NOMO-1 treated with dmso at 0.1 percent for 144 hours (cell line): ENCODE results near the gene DDIAS.
"Not testable (repeated sequence)": the region's sequence is repeated elsewhere in the genome, so short reads cannot be mapped to it uniquely, and the experiment has no call there.

Experiments
- DNase-seq: peaks from one replicate; lab custom pipeline; 2025; ENCODE audit not compliant: unreplicated experiment; lab: John Stamatoyannopoulos, UW

DDIAS gene

GRCh38 chr11:82901165-82901921 lies at the start of gene DDIAS:
DDIAS (plus strand) TSS chr11:82901736; CDS start chr11:82914739, 13,003 bp downstream.
- peak; percentile 94 for DNase-seq

- no peak for DNase-seq
These were observed 47.3 kb upstream of the DDIAS start for GRCh38 chr11:82854242-82854641.

- DNase-seq, result not testable (repeated sequence)
These were observed 46.6 kb upstream of the DDIAS start for GRCh38 chr11:82854916-82855315.

- DNase-seq, result no peak
These were observed 45.9 kb upstream of the DDIAS start for GRCh38 chr11:82855616-82856015.

GRCh38 chr11:82857145-82857544 lies 44.4 kb upstream of the DDIAS start:
- no peak for DNase-seq

- no peak for DNase-seq
These were observed 43.4 kb upstream of the DDIAS start for GRCh38 chr11:82858133-82858532.

- no peak for DNase-seq
These were observed 42.9 kb upstream of the DDIAS start for GRCh38 chr11:82858556-82859091.

- no peak for DNase-seq
These were observed 41.8 kb upstream of the DDIAS start for GRCh38 chr11:82859750-82860149.

- no peak for DNase-seq
These were observed 39.2 kb upstream of the DDIAS start for GRCh38 chr11:82862379-82862778.

GRCh38 chr11:82863209-82863608 lies 38.3 kb upstream of the DDIAS start:
- no peak for DNase-seq

- DNase-seq, result peak; percentile 83
These were observed 37.3 kb upstream of the DDIAS start for GRCh38 chr11:82864268-82864667.

- DNase-seq, result no peak
These were observed 35.7 kb upstream of the DDIAS start for GRCh38 chr11:82865841-82866240.

- DNase-seq, result peak; percentile 43
These were observed 33.9 kb upstream of the DDIAS start for GRCh38 chr11:82867495-82868082.

GRCh38 chr11:82869657-82870056 lies 31.9 kb upstream of the DDIAS start:
- no peak for DNase-seq

GRCh38 chr11:82871646-82872045 lies 29.9 kb upstream of the DDIAS start:
- DNase-seq, result no peak

GRCh38 chr11:82872377-82873150 lies 29.0 kb upstream of the DDIAS start:
- DNase-seq, result no peak

- DNase-seq, result no peak
These were observed 27.6 kb upstream of the DDIAS start for GRCh38 chr11:82873919-82874333.

- no peak for DNase-seq
These were observed 26.7 kb upstream of the DDIAS start for GRCh38 chr11:82874646-82875523.

- DNase-seq, result peak; percentile 51
These were observed 17.7 kb upstream of the DDIAS start for GRCh38 chr11:82883853-82884252.

- DNase-seq, result peak; percentile 86
These were observed 12.2 kb upstream of the DDIAS start for GRCh38 chr11:82889133-82890001.
